ENCODE results near the gene RGP1. TPM values are rescaled to one million over a fixed set of nuclear protein-coding genes. Genes with fewer than 3 reads are reported as not detected.
A peak's percentile ranks its signal among the peaks of the same experiment; 100 is the strongest.

Gene RGP1
- total and polyA plus RNA-seq, 9 of the 15 experiments (the other 6 are each of a cell fraction or from before 2014, with no cell fraction given), result 0.42 to 13.8 (median 6.7) TPM

DNA sequence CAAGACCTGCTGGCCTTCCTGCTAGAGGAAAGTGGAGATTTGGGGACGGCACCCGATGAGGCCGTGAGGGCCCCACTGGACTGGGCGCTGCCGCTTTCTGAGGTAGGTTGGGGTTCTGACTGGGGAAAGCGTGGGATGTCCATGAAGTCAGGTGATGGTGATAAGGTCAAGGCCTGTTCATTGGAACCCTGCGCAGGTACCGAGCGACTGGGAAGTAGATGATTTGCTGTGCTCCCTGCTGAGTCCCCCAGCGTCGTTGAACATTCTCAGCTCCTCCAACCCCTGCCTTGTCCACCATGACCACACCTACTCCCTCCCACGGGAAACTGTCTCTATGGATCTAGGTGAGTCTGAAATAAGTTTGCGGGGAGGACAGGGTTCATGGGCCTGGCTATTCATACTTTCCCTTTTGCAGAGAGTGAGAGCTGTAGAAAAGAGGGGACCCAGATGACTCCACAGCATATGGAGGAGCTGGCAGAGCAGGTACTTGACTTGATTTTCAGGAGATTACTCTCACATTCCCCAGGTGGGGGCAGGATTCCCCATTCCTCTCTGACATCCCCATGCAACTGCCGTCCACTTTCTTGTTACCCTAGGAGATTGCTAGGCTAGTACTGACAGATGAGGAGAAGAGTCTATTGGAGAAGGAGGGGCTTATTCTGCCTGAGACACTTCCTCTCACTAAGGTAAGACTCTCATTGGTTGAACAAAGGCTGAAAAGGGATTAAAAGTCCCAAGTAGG lies 16.1 kb upstream of the RGP1 start (continued):
- TF ChIP-seq, protein P1, sequence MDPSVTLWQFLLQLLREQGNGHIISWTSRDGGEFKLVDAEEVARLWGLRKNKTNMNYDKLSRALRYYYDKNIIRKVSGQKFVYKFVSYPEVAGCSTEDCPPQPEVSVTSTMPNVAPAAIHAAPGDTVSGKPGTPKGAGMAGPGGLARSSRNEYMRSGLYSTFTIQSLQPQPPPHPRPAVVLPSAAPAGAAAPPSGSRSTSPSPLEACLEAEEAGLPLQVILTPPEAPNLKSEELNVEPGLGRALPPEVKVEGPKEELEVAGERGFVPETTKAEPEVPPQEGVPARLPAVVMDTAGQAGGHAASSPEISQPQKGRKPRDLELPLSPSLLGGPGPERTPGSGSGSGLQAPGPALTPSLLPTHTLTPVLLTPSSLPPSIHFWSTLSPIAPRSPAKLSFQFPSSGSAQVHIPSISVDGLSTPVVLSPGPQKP (CRISPR knock-in tag; IDR thresholded peaks at IDR 0.05), result no peak
- no peak for TF ChIP-seq RBM22 (IDR thresholded peaks at IDR 0.05; ENCODE audit: low read depth, low read length, poor library complexity, severe bottlenecking)
- no peak for TF ChIP-seq RBM17 (IDR thresholded peaks at IDR 0.05; ENCODE audit: borderline replicate concordance, low read depth, low read length)
- no peak for TF ChIP-seq MECOM (CRISPR knock-in tag; IDR thresholded peaks at IDR 0.05)
- TF ChIP-seq NKRF (IDR thresholded peaks at IDR 0.05; ENCODE audit: borderline replicate concordance), result peak; percentile 55; the same call in 1 of the 2 replicates
- TF ChIP-seq FOS (IDR thresholded peaks at IDR 0.05; ENCODE audit: extremely low read depth, insufficient read length), result no peak
- no peak for TF ChIP-seq NBN (IDR thresholded peaks at IDR 0.05; ENCODE audit: low read depth)
- TF ChIP-seq MED1 (CRISPR knock-in tag; IDR thresholded peaks at IDR 0.05; ENCODE audit: borderline replicate concordance), result no peak
- TF ChIP-seq FOXJ2 (tag; IDR thresholded peaks at IDR 0.05), result no peak
- TF ChIP-seq ARHGAP35 (IDR thresholded peaks at IDR 0.05; ENCODE audit: partially characterized antibody), result no peak
- TF ChIP-seq SMC3 (conservative IDR thresholded peaks at IDR 0.05; ENCODE audit: insufficient read depth, low read depth, low read length), result no peak
- no peak for TF ChIP-seq DPF2 (IDR thresholded peaks at IDR 0.05)
- no peak for TF ChIP-seq ZNF316 (IDR thresholded peaks at IDR 0.05)
- TF ChIP-seq, protein P2, sequence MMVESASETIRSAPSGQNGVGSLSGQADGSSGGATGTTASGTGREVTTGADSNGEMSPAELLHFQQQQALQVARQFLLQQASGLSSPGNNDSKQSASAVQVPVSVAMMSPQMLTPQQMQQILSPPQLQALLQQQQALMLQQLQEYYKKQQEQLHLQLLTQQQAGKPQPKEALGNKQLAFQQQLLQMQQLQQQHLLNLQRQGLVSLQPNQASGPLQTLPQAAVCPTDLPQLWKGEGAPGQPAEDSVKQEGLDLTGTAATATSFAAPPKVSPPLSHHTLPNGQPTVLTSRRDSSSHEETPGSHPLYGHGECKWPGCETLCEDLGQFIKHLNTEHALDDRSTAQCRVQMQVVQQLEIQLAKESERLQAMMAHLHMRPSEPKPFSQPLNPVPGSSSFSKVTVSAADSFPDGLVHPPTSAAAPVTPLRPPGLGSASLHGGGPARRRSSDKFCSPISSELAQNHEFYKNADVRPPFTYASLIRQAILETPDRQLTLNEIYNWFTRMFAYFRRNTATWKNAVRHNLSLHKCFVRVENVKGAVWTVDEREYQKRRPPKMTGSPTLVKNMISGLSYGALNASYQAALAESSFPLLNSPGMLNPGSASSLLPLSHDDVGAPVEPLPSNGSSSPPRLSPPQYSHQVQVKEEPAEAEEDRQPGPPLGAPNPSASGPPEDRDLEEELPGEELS (CRISPR knock-in tag; IDR thresholded peaks at IDR 0.05; ENCODE audit: borderline replicate concordance), result no peak
- TF ChIP-seq, protein P3, sequence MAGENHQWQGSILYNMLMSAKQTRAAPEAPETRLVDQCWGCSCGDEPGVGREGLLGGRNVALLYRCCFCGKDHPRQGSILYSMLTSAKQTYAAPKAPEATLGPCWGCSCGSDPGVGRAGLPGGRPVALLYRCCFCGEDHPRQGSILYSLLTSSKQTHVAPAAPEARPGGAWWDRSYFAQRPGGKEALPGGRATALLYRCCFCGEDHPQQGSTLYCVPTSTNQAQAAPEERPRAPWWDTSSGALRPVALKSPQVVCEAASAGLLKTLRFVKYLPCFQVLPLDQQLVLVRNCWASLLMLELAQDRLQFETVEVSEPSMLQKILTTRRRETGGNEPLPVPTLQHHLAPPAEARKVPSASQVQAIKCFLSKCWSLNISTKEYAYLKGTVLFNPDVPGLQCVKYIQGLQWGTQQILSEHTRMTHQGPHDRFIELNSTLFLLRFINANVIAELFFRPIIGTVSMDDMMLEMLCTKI (IDR thresholded peaks at IDR 0.05; ENCODE audit: partially characterized antibody), result no peak
- TF ChIP-seq PURB (CRISPR knock-in tag; IDR thresholded peaks at IDR 0.05; ENCODE audit: low read depth), result no peak
- TF ChIP-seq POLR2AphosphoS2 (IDR thresholded peaks at IDR 0.05; ENCODE audit: low read length), result 0 out of 2 replicates have a peak, but pooled peaks have one; percentile 11
